Colonic mucosa (tissue), 4 donors: ENCODE measurements around the gene MAST2. TPM values are rescaled to one million over a fixed set of nuclear protein-coding genes. Genes with fewer than 3 reads are reported as not detected.

Source experiments
- DNase-seq: peaks from one replicate; pipeline ENCODE4 v3.0.0-alpha.2; 2020
- H3K27ac ChIP-seq: fragments of 200-600 bp; one replicate; pipeline ENCODE4 v1.8.0; 2021
- H3K27me3 ChIP-seq: fragments of 200-600 bp; one replicate; pipeline ENCODE4 v1.8.0; 2021
- H3K36me3 ChIP-seq: fragments of 200-600 bp; one replicate; pipeline ENCODE4 v1.8.0; 2021
- H3K4me1 ChIP-seq: fragments of 200-600 bp; one replicate; pipeline ENCODE4 v1.8.0; 2021; ENCODE audit warnings: mild to moderate bottlenecking
- H3K4me3 ChIP-seq: fragments of 200-600 bp; one replicate; pipeline ENCODE4 v1.8.0; 2021
- H3K9ac ChIP-seq, 2 donors: one replicate each; pipeline ENCODE4 v1.7.0; 2013; ENCODE audit warnings: control low read depth in 2 of 2, low read depth in 2 of 2, low read length in 2 of 2
- H3K9me3 ChIP-seq: fragments of 200-600 bp; one replicate; pipeline ENCODE4 v1.8.0; 2021
- intact Hi-C: fragments of 100-400 bp; cut with DNase I; formaldehyde crosslinking; loops from one replicate; pipeline ENCODE4 v1.14.1; 2022
- total RNA-seq, 2 donors: library from RNA; stranded (reverse); fragmentation: NEBNext Ultra II Directional in 1 of 2; extraction: Animal tissue kit (Norgen Biotek cat#: 25700) in 1 of 2; gene quantifications; one replicate each; pipeline ENCODE4 v1.2.1, GENCODE V29; 2021
- TF ChIP-seq, protein P1 (sequence below): fragments of 200-600 bp; IDR thresholded peaks from one replicate; pipeline ENCODE4 v1.8.0; 2022; ENCODE audit warnings: antibody characterized with exemption, mild to moderate bottlenecking
- donor health status: healthy.
- donor health status: DM: no; HTN: no; CAD: no.
- donor health status: DM: no; HTN: no; CAD: no.

MAST2 gene
- 10 to 100 TPM; 76.3 to 79.1 TPM for total RNA-seq

DNA sequence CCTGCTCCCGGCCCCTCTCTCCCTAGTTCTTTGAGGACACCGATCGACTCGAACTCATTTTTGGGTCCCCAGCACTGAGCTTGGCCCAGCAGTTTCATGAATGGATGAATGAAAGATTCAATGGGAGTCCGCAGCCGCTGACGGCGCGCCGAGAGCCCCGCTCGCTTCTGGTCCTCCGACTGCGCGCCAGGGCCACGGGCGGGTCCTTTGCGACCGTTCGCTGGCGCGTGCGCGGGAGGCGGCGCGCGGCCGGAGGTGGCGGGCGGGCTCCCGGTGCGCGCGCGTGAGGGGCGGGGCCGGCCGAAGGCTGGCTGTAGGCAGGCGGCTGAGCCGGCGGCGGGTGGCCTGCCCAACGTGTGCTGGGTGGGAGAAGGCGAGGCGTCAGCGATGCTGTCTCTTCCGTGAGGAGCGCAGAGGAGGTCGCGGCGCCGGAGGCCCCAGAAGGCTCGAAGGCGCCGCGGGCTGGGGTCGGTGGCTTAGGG is at the start of gene MAST2:
Gene MAST2 (plus strand): TSS at position 314 of the 482 bp plus-strand sequence. CDS start 284 bp downstream, outside the sequence.
- H3K9me3 ChIP-seq = no peaks in the 10 kb centered on the region
- H3K27ac ChIP-seq = peak within 1 kb of the TSS; percentile 68
- peak within 1 kb of the TSS; percentile 73 to 82 for H3K9ac ChIP-seq
- no peaks in the 10 kb centered on the region for H3K36me3 ChIP-seq
- peaks cover 9% of the 10 kb centered on the region for H3K4me1 ChIP-seq
- peak; percentile 90 for DNase-seq
- TF ChIP-seq, protein P1, sequence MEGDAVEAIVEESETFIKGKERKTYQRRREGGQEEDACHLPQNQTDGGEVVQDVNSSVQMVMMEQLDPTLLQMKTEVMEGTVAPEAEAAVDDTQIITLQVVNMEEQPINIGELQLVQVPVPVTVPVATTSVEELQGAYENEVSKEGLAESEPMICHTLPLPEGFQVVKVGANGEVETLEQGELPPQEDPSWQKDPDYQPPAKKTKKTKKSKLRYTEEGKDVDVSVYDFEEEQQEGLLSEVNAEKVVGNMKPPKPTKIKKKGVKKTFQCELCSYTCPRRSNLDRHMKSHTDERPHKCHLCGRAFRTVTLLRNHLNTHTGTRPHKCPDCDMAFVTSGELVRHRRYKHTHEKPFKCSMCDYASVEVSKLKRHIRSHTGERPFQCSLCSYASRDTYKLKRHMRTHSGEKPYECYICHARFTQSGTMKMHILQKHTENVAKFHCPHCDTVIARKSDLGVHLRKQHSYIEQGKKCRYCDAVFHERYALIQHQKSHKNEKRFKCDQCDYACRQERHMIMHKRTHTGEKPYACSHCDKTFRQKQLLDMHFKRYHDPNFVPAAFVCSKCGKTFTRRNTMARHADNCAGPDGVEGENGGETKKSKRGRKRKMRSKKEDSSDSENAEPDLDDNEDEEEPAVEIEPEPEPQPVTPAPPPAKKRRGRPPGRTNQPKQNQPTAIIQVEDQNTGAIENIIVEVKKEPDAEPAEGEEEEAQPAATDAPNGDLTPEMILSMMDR = no peak
- intact Hi-C loops = no loop called here
- H3K4me3 ChIP-seq = peak within 1 kb of the TSS; percentile 48
- H3K27me3 ChIP-seq = no peaks in the 10 kb centered on the region

DNA sequence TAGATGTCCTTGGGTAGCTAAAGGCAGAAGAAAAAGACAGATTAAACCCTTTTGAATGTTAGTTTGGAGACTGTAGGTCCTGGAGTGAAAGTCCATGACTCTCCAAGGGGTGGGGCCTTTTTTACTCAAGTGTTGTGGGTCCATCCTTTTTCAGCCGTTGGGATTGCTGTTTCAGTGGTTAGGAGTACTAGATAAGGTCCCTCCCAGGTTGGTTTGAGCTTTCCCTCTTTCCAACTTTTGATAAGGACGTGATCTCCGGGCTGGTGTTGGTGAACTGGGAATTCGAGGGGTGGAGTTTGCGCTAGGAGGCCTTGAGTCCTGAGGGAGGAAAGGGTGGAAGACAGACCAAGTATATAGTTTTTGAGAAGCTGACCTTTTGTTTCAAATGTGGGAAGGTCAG is 47.7 kb upstream of the MAST2 start:
- H3K9ac ChIP-seq = no peak overlapping the region
- TF ChIP-seq, protein P1 = no peak
- no peak overlapping the region for H3K4me3 ChIP-seq
- no peaks in the 10 kb centered on the region for H3K9me3 ChIP-seq
- no peaks in the 10 kb centered on the region for H3K27me3 ChIP-seq
- intact Hi-C loops = no loop called here
- no peak overlapping the region for H3K27ac ChIP-seq
- H3K4me1 ChIP-seq = no peaks in the 10 kb centered on the region
- no peak for DNase-seq
- H3K36me3 ChIP-seq = no peaks in the 10 kb centered on the region

DNA sequence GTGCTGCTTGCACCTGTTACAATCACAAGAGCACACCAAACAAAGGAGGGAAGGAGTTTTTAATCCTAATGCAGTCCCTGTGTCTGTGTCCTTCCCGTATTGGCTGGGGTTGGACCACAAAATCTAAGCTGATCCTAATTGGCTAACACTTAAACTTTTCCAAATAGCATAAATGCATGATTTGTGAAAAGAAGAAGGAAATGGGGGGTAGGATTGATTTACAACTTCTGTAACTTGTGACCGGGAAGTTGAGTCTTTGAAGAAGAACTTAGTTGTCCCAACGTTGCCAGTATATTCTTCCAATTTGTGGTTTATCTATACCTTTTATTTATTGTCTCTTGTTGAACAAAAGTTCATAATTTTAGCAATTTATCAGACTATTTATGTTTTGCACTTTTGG is 41.1 kb upstream of the MAST2 start:
- Histone ChIP-seq H3K9ac (no peak overlapping the region), H3K4me3 (no peak overlapping the region), H3K36me3 (no peaks in the 10 kb centered on the region), H3K27ac (no peak overlapping the region), H3K9me3 (no peaks in the 10 kb centered on the region), H3K4me1 (no peaks in the 10 kb centered on the region), H3K27me3 (no peaks in the 10 kb centered on the region)
- TF ChIP-seq, protein P1 = no peak
- intact Hi-C loops = no loop called here
- no peak for DNase-seq

DNA sequence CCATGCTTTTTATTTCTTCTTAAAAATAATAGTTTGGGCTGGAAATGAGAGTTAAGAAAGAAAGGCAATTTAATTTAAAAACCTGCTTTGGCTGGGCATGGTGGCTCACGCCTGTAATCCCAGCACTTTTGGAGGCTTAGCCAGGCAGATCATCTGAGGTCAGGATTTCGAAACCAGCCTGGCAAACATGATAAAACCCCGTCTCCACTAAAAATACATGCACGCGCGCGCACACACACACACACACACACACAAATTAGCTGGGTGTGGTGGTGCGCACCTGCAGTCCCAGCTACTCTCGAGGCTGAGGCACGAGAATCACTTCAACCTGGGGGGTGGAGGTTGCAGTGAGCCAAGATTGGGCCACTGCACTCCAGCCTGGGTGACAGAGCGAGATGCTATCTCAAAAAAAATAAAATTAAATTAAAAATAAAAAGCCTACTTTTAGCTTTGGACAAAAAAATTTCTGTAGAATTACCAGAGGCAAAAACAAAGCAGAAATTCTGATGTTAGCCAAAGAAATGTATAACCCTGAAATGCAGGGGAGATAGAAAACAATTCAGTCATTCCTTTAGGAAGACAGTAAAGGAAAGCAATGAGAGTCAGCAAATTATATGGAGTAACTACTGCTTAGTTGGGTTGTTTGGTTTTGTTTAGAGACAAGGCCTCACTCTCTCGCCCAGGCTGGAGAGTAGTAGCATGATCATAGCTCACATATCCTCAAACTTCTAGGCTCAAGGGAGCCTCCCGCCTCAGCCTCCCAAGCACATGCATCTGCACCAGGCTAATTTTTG is 37.2 kb upstream of the MAST2 start:
- TF ChIP-seq, protein P1 = no peak
- Histone ChIP-seq H3K36me3 (no peaks in the 10 kb centered on the region), H3K4me1 (no peaks in the 10 kb centered on the region), H3K27me3 (no peaks in the 10 kb centered on the region), H3K4me3 (no peak overlapping the region), H3K9me3 (no peaks in the 10 kb centered on the region), H3K9ac (no peak overlapping the region), H3K27ac (no peak overlapping the region)
- no peak for DNase-seq
- intact Hi-C loops = no loop called here

DNA sequence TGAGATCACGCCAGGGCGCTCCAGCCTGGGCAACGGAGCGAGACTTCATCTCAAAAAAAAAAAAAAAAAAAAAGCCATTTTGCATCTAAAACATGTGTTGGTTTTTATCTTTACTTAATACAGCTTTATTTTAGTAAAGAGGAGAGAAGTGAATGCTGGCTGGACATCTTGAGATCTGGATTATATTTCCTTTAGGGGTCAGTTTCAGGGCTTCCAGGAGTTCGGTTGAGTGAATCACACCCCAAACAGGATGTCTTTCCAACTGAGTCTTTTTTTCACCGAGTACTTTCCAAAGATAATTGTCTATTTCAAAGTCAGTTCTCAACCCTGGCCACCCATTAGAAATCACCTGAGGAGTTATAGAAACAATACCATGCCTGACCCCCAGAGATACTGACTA is 36.4 kb upstream of the MAST2 start:
- TF ChIP-seq, protein P1 = no peak
- intact Hi-C loops = no loop called here
- DNase-seq = no peak

More for the DNA sequence above, 36.4 kb upstream of the MAST2 start:
- H3K9me3 ChIP-seq = no peaks in the 10 kb centered on the region
- no peak overlapping the region for H3K9ac ChIP-seq
- H3K27me3 ChIP-seq = no peaks in the 10 kb centered on the region
- H3K4me1 ChIP-seq = no peaks in the 10 kb centered on the region
- H3K4me3 ChIP-seq = no peak overlapping the region
- no peak overlapping the region for H3K27ac ChIP-seq
- no peaks in the 10 kb centered on the region for H3K36me3 ChIP-seq
